HG02642 (cell line): Measurements from ENCODE around the gene NCOA3.
"Not testable (repeated sequence)": the region's sequence is repeated elsewhere in the genome, so short reads cannot be mapped to it uniquely, and the experiment has no call there.

Experiments
- ATAC-seq: cut with Tn5 transposase; IDR thresholded peaks from one replicate; pipeline ENCODE4 v1.9.1; 2021; ENCODE audit warnings: mild to moderate bottlenecking; ENCODE audit not compliant: unreplicated experiment, poor library complexity

Gene NCOA3

GRCh38 chr20:47466704-47467459 lies 34.8 kb upstream of the NCOA3 start:
- no peak for ATAC-seq

DNA sequence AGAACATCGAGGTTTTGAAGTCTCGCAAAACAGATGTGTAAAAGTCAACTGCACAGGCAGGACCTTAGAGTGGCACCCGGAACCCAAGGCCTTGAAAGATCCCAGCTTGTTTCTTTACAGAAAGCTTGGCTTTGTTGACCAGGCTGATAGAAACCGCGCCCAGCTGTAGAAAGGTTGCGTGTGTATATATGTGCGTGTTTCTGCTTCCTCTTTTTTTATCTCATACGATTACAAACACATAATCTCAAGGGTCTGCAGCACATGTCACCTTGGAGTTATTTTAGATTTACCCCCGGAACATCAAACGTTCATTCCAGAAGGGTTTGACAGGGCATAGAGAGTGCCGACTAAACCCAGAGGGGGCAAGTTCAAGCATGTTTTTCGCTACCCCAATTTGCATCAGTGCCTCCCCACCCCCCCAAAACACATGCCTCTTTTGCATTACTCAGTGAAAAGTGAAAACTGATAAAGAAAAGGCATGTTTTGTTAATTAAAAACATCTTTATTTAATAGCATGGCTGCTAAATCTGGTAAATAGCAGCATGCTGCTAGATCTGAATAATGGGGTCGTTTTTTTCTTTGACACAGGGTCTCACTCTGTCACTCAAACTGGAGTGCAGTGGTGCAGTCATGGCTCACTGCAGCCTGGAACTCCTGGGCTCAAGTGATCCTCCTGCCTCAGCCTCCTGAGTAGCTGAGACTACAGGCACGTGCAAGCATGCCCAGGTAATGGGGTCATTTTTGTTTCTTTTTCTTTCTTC lies 33.2 kb upstream of the NCOA3 start:
- ATAC-seq = peak; percentile 64

GRCh38 chr20:47475419-47476044 lies 26.2 kb upstream of the NCOA3 start:
- ATAC-seq = no peak

- no peak for ATAC-seq
Measured at GRCh38 chr20:47476452-47476851, 25.2 kb upstream of the NCOA3 start.

DNA sequence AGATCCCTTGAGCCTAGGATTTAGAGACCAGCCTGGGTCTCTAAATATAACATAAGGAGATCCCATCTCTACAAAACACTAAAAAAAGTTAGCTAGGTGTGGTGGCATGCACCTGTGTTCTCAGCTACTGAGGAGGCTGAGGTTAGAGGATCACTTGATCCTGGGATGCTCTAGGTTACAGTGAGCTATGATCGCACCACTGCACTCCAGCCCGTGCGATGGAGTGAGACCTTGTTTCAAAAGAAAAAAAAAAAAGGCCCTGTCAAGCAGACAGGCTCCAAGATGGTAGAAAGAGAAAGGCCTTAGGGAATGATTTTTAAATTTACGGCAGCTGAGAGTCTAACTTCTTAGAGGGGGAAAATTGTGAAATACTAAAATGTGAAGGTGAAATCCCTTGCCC lies 22.6 kb upstream of the NCOA3 start:
- ATAC-seq = no peak

GRCh38 chr20:47479506-47479905 lies 22.2 kb upstream of the NCOA3 start:
- ATAC-seq = no peak

- ATAC-seq = no peak
Measured at GRCh38 chr20:47480239-47480638, 21.4 kb upstream of the NCOA3 start.

DNA sequence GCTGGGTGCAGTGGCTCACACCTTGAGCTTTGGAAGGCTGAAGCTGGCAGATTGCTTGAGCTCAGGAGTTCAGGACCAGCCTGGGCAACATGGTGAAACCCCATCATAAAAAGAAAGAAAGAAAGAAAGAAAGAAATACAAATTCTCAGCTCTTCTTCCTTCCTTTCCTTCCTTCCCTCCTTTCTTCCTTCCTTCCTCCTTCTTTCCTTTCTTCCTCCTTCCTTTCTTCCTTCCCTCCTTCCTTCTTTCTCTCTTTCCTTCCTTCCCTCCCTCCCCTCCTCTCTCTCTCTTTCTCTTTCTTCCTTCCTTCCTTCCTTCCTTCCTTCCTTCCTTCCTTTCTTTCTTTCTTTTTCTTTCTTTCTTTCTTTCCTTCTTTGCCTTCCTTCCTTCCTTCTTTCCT lies 21.0 kb upstream of the NCOA3 start:
- ATAC-seq = no peak

DNA sequence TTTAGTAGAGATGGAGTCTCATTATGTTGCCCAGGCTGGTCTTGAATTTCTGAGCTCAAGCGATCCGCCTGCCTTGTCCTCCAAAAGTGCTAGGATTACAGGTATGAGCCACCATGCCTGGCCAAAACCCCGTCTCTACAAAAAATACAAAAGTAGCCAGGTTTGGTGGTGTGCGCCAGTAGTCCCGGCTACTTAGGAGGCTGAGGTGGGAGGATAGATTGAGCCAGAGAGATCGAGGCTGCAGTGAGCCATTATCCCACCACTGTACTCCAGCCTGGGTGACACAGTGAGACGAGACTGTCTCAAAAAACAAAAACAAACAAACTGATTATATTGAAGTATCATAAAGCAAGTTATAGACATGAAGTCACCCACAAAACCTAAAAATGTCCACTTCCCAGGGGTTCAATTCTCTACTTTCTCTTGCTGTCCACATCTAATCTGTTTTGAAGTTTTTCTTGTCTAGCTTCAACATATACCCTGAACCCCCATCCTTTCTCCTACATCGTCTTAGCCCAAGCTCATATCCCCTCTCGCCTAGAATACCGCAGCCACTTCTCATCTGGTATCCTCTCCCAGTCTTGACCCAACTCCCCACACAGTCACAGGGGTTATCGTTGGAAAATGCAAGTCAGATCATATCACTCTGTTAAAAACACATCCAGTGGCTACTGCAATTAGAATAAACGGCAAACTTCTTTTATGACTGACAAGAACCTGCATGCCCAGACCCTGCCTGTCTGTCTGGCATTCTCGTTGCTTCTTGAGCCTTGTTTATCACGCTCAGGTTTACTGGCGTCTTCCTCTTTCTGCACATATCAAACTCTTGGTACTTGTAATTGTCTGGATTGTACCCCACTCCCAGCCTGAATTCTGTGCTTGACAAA lies 20.1 kb upstream of the NCOA3 start:
- ATAC-seq = no peak

DNA sequence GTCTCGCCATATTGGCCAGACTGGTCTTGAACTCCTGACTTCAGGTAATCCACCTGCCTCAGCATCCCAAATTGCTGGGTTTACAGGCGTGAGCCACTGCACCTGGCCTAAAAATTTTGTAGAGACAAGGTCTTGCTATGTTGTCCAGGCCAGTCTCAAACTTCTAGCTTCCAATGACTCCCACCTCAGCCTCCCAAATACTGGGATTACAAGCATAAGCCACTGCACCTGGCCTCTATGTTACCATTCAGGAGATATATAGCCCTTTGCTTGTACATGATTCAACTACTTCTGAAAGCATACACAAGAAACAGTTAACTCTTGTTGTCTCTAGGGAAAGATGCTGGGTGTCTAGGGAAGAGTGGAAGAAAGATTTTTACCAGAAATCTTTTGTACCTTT lies 19.0 kb upstream of the NCOA3 start:
- no peak for ATAC-seq

GRCh38 chr20:47484303-47484702 lies 17.4 kb upstream of the NCOA3 start:
- no peak for ATAC-seq

GRCh38 chr20:47487175-47487917 lies 14.3 kb upstream of the NCOA3 start:
- peak; percentile 85 for ATAC-seq

- ATAC-seq = no peak
Measured at GRCh38 chr20:47489448-47489872, 12.2 kb upstream of the NCOA3 start.

- no peak for ATAC-seq
Measured at GRCh38 chr20:47490795-47491194, 10.9 kb upstream of the NCOA3 start.

DNA sequence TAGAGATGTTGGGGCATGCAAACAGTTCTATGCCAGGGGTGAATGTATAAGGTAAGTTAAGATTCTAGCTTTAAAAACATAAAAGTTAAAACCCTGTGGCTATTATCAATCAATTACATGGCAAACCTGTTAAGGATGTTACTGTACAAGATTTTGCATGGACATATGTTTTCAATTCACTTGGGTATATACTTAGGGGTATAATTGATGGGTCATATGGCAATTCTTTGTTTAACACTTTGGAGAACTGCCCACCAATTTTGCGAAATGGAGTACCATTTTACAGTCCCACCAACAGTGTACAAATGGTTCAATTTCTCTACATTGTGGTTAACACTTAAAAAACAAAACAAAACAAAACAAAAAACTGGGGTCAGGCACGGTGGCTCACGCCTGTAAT lies 9.4 kb upstream of the NCOA3 start:
- no peak for ATAC-seq

- peak; percentile 32 for ATAC-seq
Measured at GRCh38 chr20:47493175-47493962, 8.3 kb upstream of the NCOA3 start.

- ATAC-seq = no peak
Measured at GRCh38 chr20:47493963-47494293, 7.8 kb upstream of the NCOA3 start.

DNA sequence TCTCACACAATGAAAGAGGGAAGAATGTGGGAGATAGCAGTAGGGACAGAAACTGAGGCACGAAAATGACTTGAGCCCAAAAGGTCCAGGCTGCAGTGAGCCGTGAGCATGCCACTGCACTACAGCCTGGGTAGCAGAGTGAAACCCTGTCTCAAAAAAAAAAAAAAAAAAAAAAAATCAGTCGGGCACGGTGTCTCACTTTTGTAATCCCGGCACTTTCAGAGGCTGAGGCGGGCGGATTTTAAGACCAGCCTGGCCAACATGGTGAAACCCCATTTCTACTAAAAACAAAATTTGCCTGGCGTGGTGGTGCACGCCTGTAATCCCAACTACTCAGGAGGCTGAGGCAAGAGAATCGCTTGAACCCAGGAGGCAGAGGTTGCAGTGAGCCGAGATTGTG lies 7.1 kb upstream of the NCOA3 start:
- not testable (repeated sequence) for ATAC-seq

DNA sequence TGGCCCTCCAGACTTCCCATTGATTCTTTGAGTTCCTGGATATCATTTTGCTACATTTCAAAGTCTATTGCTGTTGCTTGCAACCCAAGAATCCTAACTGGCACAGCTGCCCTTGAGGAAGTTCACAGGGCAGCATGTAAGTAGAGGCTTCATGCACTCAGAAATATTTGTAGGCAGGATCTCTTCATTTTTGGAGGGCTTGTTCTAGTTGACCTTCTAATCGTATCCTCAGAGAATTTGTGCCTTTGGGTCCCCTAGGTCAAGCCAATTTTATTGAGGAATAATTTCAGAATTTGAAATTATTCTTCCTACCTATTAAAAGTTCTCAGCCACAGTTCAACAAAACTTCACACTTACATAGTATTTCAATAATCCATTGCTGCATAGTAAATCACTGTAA lies 5.6 kb upstream of the NCOA3 start:
- no peak for ATAC-seq
